Tibial nerve (tissue), 3 donors: ENCODE results near the gene TNFRSF12A.

Source experiments
- CTCF ChIP-seq, 5 experiments: fragments of 200-600 bp in 3 of 5; fragments of 450-650 bp in 2 of 5; sonication (generic) in 3 of 5; IDR thresholded peaks; one replicate each; pipeline ENCODE4 v1.5.1; 2016 to 2019; ENCODE audit warnings: antibody characterized with exemption in 5 of 5, mild to moderate bottlenecking in 3 of 5, moderate library complexity in 2 of 5
- POLR2A ChIP-seq, 2 donors: fragments of 450-650 bp; IDR thresholded peaks; one replicate each; pipeline ENCODE4 v1.6.1; 2017; ENCODE audit warnings: antibody characterized with exemption in 2 of 2, mild to moderate bottlenecking in 2 of 2, moderate library complexity in 2 of 2

GRCh38 chr16:2992383-2993081 lies 27.6 kb upstream of the TNFRSF12A start:
- TF ChIP-seq POLR2A (IDR thresholded peaks at IDR 0.05) (no peak), CTCF (IDR thresholded peaks at IDR 0.05) (no peak)
